ENCODE results near the gene PRPF39.
"Not testable (repeated sequence)": the region's sequence is repeated elsewhere in the genome, so short reads cannot be mapped to it uniquely, and the experiment has no call there.

PRPF39 gene

GRCh38 chr14:45081096-45081495 is 2.8 kb upstream of the PRPF39 start:
- not testable (repeated sequence) for DNase-seq

DNA sequence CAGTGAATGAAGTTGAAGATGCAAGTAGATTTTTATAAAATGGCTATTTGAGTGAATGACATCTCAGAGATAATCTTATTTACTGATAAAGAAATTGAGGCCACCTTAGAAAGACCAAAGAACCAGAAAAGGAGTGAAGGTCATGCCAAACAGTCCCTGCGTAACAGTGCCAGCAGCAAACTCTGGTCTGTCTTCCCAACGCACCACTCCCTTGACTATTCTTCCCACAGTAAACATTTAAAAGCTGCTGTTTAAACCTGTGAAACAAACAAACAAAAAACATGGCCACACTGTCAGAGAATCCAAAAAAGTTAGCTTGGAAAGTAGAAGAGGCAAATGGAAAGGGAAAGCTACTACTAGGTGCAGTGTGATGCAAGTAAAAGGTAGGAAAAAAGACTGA is 1.5 kb upstream of the PRPF39 start:
- no peak for DNase-seq

- peak; percentile 63 for DNase-seq
Observed at GRCh38 chr14:45083617-45083975, 320 bp upstream of the PRPF39 start.

DNA sequence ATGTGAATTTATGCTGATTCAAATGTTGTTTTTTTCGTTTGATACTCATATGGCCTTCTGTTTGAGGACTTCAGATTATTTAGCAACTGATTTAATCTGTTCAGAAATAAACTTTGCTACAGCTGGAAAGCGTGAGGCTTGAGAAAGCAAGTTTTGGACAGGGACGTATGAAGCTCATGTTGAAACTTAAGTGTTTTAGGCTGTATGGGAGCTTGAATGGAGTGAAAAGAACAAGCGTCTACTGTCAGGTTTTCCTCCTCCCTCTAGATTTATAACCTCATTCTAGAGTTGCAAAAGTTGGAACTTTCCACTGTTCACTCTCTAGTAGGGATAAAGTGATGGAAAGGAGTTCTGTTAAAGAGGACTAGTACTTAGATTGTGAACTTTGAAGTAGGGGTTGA is 1.0 kb downstream of the PRPF39 start:
- DNase-seq = no peak

DNA sequence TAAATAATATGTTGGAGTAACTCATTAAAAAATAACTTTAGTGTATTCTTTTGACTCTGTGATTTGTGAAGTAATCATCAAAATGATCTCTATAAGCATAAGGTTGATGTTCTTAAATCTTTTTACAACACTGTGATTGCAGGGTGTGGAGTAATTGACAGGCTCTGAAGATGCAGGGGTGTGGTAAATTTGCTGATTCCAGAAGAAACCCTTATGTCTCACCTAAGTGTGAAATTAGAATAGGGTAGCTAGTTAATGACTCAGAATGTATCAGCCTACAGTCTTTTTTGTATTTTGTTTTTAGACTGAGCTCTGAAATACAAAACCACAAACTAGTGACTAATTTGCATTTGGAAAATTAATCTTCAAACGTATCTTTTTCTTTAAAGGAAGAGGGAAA is 5.9 kb downstream of the PRPF39 start:
- no peak for DNase-seq

GRCh38 chr14:45091710-45092109 is 7.8 kb downstream of the PRPF39 start:
- no peak for DNase-seq

- no peak for DNase-seq
Observed at GRCh38 chr14:45094275-45094674, 10.4 kb downstream of the PRPF39 start.

GRCh38 chr14:45095143-45095542 is 11.2 kb downstream of the PRPF39 start:
- DNase-seq = no peak

GRCh38 chr14:45096218-45096617 is 12.3 kb downstream of the PRPF39 start:
- DNase-seq = no peak

DNA sequence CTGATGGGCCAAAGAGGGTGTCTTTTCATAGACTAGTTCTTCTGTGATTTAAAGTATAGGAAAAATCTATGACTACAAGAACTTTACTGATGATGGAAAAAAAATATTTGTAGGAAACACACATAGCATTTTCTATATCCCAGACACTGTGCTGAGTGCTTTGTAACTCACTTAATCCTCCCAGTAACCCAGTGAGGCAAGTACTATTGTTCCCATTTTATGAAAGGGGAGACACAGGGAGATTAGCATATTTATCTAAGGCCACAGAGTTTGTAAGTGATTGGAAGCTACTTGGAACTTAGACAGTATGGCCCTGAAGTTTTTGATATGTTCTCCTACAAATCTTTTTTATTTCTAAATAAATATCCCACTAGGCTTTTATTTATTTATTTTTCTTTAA is 19.9 kb downstream of the PRPF39 start:
- no peak for DNase-seq

GRCh38 chr14:45104561-45104960 is 20.6 kb downstream of the PRPF39 start:
- DNase-seq = no peak

GRCh38 chr14:45112896-45113781 is 29.2 kb downstream of the PRPF39 start:
- no peak for DNase-seq

DNA sequence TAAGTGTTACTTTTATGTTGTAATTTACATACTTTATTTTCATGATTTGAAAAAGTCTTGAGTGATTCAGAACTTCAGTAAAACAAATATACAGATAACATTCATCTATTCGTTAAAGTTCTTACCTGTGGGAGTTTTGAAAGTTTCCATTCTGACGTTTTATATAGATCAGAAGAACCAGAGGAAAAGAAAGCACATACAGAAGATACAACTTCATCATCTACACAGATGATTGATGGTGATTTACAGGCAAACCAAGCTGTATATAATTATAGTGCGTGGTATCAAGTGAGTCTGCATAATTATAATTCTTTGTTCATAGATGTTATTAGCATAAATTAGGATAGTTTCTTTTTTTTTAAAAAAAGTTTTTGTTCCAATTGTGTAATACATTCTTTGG is 30.4 kb downstream of the PRPF39 start:
- no peak for DNase-seq

DNA sequence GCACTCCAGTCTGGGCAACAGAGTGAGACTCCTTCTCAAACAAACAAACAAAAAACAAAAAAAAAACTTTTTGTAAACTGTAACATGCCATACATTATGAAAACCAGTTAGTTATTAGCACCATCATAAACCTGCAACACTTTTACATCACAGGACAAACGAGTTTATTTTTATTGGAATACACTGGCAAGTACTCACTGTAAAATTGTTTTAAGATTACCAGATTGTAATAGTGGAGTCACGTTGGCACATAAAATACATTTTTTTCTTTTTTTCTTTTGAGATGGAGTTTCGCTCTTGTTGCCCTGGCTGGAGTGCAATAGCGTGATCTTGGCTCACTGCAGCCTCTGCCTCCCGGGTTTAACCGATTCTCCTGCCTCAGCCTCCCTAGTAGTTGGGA is 34.7 kb downstream of the PRPF39 start:
- DNase-seq = no peak

DNA sequence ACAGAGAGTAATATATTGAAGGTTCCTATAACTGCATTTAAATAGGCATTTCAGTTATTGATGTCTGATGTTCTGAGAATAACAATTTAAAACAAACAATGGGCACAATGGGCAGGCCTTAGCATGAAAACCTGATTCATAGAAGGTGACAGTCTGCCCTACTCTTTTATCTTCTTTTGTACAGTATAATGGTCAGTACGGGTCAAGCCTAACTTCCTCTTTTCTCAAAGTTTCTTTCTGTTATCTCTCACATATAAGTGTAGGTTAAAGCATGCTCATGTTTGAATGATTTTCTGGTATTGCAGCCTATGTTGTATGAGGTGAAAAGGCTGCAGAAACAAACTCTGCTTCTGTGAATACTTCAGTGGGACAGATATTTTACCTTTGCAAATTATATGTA is 36.2 kb downstream of the PRPF39 start:
- DNase-seq = no peak

DNA sequence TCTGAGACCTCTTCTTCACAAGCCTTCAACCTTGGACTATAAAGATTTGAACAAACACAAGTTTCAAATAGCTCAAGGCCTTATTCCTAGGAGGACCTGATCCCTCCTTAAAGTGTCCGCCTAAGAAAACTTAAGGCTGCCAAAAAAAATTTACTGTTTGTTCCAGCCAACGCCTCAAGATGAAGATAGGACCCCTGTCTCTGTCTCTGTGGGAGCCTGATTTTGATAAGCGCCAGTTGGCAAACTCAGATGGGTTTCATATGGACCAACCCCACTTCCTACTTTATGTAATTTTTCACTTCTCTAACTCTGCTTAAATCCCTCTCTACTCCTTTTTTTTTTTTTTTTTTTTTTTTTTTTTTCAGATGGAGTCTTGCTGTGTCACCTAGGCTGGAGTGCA is 39.4 kb downstream of the PRPF39 start:
- no peak for DNase-seq

DNA sequence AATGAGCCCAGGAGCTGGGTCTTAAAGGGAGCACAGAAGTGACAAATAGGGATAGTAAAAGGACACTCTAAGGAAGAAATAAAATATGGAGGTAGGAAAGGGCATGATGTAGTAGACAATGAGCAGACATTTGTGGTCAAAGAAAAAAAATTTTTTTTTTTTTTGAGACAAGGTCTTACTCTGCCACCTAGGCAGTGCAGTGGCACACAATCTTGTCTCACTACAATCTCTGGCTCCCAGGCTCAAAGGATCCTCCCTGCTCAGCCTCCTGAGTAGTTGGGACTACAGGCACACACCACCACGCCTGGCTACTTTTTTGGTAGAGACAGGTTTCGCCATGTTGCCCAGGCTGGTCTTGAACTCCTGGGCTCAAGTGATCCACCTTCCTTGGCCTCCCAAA is 41.8 kb downstream of the PRPF39 start:
- DNase-seq = no peak

DNA sequence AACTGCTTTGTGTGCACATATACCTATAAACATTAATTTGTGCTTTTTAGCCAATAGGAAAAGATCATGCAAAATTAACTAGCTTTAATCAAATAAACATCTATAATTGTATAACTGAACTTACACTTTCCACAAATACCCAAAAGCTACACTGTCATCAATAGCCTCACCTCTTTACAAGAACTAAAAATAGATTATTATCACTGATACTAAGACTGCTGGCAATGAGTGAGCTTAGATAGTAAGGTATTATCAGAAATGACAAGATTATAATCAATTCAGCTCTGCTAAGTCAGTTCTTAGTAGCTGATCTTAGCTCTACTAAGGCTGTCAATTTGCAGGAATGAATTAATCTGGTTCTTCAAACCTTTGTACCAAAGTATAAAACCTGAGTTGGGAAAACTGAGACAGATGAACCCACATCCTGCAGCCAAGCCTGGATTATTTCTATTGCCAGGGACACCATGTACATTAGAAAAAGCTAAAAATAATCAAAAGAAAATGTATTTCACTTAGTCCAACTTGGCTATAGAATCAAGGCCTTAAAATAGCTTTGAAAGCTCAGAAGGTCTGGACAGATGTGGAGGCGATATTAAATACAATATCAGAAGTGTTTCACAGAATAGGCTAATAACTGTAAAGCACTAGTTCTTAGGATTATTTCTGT is 45.2 kb downstream of the PRPF39 start:
- no peak for DNase-seq

DNA sequence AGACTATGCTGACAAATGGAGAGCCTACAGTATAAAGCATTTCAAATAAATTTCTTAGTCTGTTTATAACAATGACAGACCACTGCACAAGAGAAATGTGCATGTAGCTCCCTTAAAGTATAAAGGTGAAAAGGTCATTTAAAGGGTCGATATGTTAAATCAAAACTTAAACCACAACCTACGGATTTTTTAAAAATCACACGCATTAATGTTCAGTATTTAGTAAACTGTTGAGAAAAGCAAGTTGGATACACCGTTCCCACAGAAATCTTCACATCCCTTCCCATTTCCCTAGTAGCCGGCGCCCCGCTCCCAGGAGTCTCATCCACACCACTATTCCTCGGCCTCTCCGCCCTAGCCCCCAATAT is 49.8 kb downstream of the PRPF39 start:
- no peak for DNase-seq

DNA sequence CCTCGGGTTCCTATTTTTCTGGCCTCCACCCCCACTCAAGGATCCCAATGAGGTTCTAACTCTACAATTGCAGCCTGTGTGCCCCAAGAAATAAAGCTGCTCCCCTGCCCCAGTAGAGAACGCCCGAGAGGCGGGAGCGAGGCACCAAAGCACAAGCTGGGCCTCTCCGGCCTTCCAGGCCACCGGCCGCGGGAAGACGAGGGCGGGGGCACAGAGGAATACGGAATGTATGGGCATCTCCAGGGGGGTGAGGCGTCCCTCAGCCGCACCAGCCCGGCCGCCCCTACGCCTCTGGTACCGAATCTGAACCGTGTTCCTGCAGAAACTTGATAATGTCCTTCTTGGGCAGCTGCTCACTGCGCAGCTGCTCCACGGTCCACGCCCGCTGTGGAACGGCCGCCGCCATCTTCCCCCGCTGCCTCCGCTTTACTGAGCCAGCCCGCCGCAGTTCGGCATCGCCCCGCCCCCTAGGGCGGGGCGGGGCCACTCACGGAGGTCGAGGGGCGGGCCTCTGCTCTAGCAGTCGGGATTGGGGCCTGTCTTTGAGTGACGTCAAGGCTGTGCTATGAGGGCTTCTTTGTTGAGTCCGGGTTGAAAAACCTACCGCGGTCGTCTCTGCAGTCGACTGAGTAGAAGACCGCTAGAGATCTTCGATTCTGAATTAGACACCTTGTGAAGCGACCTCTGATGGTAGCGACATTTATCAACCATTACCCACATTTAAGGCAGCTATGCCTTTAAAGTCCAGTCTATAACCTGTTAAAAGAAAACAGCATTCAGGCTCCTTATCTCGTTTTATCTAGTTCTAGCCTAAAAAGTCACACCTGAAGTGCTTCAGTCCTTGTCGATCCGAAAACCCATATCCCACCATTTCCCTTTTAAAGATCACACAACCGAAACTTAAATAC is 50.4 kb downstream of the PRPF39 start, which contains the start of gene FKBP3:
TSS of gene FKBP3 (minus strand) at position 431 of the 908 bp plus-strand sequence. CDS start at position 406, 25 bp downstream.
- DNase-seq = peak; percentile 100

GRCh38 chr14:45135156-45135555 is 51.2 kb downstream of the PRPF39 start:
- peak; percentile 67 for DNase-seq

DNA sequence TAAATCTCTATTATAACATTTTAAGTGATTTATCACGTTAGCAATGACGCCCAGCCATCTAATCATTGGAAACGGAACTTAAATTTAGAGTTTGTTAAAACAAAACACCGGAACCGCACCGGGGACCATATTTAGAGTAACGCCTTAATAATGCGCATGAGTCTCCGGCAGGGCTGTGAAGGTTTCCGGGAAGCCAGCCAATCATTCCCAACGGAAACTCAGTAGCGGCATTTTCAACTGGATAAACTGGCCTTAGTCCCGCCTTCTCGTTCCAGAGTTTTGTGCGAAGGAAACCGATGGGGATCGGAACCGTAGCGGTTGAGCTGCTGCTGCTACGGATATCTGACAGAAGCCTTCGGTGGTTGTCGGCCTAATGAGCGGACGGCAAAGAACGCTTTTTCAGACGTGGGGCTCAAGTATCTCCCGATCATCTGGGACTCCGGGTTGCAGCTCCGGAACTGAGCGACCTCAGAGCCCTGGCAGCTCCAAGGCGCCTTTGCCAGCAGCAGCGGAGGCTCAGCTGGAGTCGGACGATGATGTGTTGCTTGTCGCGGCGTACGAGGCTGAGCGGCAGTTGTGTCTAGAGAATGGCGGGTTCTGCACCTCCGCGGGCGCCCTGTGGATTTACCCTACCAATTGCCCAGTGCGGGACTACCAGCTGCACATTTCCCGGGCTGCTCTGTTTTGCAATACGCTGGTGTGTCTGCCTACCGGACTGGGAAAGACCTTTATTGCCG is 51.9 kb downstream of the PRPF39 start, which contains the start of gene FANCM:
TSS of gene FANCM (plus strand) at position 272 of the 737 bp plus-strand sequence. CDS start at position 374, 102 bp downstream.
- DNase-seq = peak; percentile 75

All from right kidney (tissue), 1 donor.